GM10266 (cell line): ENCODE results near the gene LUC7L3.

Experiments used
- DNase-seq: peaks from one replicate; pipeline ENCODE4 v3.0.0; 2012; ENCODE audit errors: extremely low spot score
- TF ChIP-seq, protein P1 (sequence below): IDR thresholded peaks from 2 replicates; pipeline ENCODE4 v1.5.1; 2012; ENCODE audit warnings: mild to moderate bottlenecking, low read depth; ENCODE audit not compliant: control insufficient read depth, insufficient read depth; ENCODE audit errors: missing control alignments

LUC7L3 gene

DNA sequence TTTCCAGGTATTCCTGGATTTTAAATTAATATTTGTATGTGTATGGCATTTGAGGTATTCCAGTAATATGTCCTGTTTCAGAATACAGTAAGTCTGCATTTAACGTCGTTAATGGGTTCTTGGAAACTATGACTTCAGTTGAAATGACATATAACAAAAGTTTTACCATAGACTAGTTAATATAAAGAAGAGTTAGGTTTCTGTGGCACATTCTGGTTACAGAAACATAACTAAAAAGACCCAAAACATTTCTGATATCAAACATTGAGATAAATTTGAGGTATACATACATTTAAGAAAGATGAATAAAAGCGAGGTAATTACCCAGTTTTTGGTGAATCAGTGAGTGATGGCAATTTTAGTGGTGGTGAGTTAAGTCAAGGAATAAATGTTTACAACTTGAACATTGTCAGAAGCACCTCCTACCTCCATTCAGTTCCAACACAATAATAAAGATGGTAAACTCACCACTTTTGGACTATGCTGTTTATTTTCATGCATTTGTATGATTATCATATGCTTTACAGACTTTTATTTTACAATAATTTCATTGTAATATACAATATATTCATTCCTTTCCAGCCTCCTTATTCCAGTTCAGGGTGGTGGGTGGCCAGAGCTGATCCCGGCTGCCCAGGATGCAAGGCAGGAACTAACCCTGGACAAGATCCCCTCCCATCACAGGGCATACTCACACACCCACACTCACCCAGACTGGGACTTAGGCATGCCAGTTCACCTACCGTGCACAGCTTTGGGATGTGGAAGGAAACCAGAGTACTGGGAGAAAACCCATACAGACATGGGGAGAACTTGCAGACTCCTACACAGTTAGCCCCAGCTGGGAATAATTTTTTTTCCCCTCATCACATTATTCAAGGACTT lies 9.7 kb downstream of the LUC7L3 start:
- DNase-seq, result no peak
- TF ChIP-seq, protein P1, sequence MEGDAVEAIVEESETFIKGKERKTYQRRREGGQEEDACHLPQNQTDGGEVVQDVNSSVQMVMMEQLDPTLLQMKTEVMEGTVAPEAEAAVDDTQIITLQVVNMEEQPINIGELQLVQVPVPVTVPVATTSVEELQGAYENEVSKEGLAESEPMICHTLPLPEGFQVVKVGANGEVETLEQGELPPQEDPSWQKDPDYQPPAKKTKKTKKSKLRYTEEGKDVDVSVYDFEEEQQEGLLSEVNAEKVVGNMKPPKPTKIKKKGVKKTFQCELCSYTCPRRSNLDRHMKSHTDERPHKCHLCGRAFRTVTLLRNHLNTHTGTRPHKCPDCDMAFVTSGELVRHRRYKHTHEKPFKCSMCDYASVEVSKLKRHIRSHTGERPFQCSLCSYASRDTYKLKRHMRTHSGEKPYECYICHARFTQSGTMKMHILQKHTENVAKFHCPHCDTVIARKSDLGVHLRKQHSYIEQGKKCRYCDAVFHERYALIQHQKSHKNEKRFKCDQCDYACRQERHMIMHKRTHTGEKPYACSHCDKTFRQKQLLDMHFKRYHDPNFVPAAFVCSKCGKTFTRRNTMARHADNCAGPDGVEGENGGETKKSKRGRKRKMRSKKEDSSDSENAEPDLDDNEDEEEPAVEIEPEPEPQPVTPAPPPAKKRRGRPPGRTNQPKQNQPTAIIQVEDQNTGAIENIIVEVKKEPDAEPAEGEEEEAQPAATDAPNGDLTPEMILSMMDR, result no peak

DNA sequence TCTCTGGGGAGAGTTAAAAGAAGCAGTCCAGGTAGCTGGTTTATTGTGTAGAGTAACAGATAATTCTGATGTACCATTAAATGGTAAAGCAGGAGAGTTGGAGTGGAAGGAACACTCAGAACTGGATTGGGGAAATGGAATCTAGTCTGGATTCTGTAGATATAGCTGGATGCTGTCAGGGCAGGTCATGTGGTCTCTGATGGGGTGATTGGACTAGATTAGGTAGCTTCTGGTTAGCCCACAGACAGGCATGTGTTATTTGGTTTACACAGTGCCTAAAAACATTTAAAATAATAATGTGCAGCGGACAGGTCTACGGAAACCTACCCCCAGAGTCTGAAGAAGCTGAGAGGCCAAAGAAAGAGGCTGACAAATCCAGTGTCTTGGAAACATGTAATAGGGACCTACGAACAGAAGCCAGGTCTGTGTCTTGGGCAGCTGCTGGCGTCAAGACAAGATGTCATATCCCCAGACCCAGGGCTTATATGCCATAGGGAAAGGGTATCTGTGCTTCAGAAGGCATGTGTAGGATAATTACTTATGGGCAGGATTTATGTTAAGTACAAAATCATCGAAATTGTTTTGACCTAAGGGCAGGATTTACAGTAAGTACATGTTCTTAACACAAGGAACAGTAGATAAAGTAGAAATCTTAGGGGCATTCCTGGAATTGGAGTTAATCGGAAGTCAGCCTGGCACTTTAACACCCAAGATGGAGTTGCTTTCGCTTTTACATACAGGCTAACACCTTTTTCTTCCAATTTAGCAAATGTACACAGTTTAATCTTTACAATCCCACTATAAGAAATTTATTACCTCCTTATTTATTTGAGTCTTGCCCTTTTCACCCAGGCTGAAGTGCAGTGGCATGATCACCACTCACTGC lies 12.4 kb downstream of the LUC7L3 start:
- no peak for DNase-seq
- TF ChIP-seq, protein P1, result no peak

DNA sequence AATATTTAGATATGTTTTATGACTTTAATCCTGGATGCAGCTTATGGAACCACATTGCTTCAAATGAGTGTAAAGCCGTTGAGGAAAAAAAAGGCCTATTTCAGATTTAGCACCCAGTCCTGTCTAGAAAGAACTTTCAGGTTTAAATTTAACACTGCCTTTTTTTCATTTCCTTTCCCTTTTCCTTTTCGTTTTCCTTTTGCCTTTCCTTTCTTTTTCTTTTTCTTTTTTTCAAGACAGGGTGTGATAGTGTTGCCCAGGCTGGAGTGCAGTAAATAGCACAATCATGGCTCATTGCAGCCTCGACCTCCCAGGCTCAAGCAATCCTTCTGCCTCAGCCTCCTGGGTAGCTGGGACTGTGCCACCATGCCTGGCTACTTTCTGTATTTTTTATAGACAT lies 15.9 kb downstream of the LUC7L3 start:
- TF ChIP-seq, protein P1, result no peak
- no peak for DNase-seq

DNA sequence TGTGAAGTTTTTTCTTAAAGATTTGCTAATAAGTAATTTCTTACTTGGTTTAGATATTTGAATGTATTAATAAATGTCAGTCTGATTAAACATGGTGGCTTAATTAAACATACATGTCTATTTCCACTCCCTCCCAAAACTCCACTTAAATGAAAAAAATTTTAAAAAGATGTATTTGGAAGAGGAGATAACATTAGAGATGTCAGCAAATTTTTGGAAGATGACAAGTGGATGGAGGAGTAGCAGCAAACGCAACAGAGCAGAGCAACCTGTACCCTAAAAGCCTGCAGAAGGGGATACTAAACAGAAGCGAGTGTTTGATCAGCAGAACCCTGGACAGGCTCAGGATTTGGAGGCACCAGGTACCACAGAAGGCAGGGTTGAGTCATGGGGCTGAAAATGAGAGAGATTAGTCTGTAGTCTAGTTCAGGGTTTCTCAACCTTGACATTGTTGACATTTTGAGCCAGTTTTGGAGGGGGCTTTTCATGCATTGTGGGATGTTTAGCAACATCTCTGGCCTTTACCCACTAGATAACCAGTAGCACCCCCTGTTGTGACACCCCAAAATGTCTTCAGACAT lies 17.8 kb downstream of the LUC7L3 start:
- TF ChIP-seq, protein P1, result no peak
- DNase-seq, result no peak

DNA sequence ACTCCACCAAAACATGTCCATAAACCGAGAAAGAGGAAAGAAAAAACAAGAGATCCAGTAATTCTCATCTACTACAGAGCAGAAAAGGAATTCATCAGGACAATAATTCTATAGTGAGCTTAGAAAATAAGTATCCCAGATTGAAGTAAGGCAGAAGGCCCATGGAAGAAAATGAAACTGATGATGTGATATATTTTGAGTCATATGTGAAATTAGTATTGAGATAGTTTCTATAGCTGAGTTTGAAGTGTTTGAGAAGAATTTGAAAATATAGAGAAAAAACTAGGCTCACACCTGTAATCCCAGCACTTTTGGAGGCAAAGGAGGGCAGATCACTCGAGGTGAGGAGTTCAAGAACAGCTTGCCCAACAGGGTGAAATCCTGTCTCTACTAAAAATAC lies 19.7 kb downstream of the LUC7L3 start:
- no peak for DNase-seq

DNA sequence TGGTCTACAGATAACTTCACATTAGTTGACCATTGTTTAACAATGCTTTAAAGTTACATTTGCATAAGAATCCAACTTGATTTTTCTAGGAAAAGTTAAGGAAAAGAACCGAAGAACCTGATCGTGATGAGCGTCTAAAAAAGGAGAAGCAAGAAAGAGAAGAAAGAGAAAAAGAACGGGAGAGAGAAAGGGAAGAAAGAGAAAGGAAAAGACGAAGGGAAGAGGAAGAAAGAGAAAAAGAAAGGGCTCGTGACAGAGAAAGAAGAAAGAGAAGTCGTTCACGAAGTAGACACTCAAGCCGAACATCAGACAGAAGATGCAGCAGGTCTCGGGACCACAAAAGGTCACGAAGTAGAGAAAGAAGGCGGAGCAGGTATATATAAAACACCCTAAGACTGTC lies 26.2 kb downstream of the LUC7L3 start:
- no peak for DNase-seq
- TF ChIP-seq, protein P1, result no peak

More for the DNA sequence above, 19.7 kb downstream of the LUC7L3 start:
- TF ChIP-seq, protein P1, result no peak
